NCI-H2107 (cell line): Measurements from ENCODE around the gene DLGAP1.

ENCODE experiments used
- DNase-seq: peaks from one replicate; lab custom pipeline; 2025; lab: John Stamatoyannopoulos, UW

The DLGAP1 gene

DNA sequence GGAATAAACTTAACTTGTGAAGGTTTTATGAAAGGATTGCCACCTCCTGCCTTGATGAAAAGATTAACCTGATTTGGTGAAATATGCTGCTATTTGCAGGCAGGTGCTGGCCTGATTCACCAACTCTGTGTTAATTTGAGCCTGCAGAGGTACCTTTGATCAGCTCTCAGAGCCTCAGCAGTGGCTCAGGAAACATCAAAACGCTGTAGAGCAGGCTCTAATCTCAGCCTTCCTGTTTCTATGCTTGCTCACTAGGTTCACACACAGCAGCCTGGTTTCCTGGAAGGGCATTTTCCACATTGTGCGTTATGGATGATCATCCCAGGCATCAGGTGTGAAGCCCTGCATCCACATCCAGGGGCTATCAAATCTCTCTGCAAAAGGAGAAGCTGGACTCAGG, 988.2 kb downstream of the DLGAP1 start:
- DNase-seq, result no peak

GRCh38 chr18:3466045-3466444, 989.1 kb downstream of the DLGAP1 start:
- DNase-seq, result no peak

DNA sequence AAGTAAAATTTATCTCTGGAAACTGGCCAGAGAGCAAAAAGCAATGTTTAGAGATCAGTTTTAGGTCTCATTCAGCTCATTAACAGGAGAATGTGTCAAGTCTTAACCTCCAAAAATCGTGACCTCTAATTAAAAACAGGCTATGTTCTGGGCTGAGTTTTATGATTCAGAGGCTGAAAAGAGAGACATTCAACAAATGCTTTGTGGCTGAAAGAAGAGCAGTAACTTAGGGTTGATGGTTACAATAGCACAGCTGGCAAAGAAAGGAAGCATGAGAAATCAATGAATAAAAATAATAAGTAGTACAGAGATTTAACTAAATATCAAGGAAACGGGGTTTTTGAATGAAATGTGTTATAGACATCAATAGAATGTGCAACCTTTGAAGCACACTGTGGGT, 992.1 kb downstream of the DLGAP1 start:
- DNase-seq, result no peak

- no peak for DNase-seq
Measured at GRCh38 chr18:3461704-3462103, 993.4 kb downstream of the DLGAP1 start.

- no peak for DNase-seq
Measured at GRCh38 chr18:3460823-3461398, 994.2 kb downstream of the DLGAP1 start.

DNA sequence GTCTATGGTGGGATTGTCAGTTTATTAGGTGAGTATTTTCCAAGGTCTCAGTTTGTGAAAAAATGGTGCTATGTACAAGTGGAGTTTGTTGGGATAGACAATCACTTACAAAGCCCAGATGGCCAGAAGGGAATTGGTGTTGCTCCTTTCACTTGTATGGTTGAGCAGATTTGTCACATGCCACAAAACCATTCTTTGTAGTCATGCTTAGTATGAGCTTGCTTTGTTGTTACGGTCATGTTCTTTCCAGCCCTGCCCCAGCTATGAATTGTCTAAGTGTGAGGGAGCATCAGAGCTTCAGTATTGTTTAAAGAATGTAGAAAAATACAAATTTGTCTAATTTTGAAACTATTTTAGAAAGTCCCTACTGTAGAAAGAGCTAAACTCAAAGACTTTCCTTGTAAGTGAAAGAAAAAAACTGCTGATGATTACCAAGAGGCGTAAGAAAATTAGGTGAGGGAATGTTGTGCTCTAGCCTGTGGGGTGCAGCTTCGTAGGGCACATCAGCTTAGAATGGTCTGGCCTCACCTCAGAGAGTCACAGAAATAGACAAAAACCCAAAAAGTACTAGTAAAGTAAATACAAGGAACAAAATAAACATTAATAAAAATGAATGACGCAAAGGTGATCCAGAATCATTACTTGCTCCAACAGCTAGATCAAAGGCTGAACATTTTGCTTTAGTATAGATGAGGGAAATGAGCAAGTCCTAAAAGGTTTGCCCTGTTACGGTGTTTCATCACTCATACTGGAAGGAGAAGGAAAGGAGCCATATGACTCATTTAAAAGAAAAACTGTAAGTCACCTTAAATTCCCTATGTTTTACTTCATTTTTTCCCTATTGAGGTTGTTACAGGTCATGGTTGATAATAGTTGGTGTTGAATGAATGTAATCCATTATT, 995.9 kb downstream of the DLGAP1 start:
- no peak for DNase-seq

- DNase-seq, result no peak
Measured at GRCh38 chr18:3458378-3458777, 996.7 kb downstream of the DLGAP1 start.

DNA sequence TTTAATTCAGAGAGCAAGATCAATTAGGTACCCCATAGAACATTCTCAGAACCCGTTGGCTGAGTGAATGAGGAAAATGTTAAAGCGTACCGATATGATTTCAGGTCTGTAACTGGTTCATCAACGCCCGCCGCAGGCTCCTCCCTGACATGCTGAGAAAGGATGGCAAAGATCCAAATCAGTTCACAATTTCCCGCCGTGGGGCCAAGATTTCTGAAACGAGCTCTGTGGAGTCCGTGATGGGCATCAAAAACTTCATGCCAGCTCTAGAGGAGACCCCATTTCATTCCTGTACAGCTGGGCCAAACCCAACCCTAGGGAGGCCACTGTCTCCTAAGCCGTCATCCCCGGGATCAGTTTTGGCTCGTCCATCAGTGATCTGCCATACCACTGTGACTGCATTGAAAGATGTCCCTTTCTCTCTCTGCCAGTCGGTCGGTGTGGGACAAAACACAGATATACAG, 997.8 kb downstream of the DLGAP1 start:
- no peak for DNase-seq

DNA sequence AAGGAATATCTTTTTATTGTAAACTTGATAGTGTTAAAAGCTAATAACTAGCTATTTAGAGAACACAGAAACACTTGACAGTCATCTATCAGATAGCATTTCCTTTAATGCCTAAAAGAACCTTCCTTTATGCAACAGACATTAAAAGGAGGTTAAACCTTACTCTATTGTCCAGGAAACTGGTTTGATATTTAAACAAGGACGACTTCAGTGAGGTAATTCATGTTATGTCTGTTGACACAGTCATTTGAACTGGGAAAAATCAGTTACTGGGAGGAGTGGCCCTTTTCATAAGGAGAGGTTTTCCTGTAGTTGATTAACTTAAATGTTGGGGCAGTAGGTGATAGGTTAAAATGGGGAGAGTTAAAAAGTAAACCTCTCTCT, 998.4 kb downstream of the DLGAP1 start:
- DNase-seq, result no peak

- no peak for DNase-seq
Measured at GRCh38 chr18:3455907-3456685, 999.0 kb downstream of the DLGAP1 start.

DNA sequence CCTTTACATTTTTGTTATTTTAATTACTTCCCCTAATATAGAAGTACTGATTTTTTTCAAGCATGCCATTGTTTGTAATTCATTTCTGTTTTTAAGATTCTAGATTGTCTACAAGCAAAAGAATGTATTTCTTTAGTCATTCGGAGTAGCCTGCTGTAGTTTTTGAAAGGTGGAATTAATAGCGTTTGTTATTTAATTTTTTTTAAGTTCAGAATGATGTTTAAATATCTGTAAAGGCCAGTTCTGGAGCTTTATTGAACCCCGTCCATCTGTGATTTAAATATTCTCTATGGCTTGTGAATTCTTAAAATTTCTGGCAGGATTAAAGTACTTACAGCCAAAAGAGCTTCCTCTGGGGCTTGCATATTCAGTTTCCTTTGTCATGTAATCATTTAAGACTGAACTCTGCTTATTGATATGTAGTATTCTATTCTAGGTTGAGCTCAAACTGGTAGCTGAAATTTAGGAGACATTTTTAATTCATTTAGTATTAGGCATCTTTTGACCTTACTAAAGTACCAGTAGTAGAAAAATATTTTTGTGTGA, 999.9 kb downstream of the DLGAP1 start:
- DNase-seq, result no peak

GRCh38 chr18:3454365-3455089, 1000.6 kb downstream of the DLGAP1 start:
- DNase-seq, result no peak

DNA sequence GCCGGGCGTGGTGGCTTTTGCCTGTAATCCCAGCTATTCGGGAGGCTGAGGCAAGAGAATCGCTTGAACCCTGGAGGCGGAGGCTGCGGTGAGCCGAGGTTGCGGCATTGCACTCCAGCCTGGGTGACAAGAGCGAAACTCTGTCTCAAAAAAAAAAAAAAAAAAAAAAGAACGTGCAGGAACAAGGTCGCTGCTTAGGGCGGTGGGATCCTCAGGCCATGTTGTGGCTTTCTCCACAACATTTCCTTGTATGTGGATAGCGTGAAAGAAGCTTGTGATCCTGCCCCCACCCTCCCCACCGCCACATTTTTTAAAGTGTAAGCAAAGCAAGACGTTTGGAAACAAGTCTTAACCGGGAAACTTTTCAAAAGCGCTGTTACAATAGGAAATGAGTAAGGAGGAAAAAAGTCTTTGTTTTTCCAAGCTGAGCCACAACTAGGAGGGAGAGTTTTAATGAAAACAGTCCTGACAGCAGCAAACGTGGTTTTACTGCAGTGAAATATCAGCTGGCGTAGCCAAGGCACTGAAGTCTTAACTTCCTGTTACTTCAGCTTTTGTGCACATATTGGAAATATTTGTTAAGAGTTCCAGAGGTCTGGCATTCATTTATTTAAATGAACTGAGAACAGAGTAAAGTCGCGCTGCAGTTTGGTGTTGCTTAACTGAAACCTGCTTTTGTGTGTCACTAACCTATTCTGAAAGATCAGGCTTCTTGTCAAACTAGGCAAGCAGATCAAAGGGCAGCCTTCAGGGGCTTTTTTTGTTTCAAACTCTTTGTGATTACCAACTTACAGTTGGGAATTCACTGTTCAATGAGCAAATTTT, 1001.4 kb downstream of the DLGAP1 start:
- DNase-seq, result no peak

DNA sequence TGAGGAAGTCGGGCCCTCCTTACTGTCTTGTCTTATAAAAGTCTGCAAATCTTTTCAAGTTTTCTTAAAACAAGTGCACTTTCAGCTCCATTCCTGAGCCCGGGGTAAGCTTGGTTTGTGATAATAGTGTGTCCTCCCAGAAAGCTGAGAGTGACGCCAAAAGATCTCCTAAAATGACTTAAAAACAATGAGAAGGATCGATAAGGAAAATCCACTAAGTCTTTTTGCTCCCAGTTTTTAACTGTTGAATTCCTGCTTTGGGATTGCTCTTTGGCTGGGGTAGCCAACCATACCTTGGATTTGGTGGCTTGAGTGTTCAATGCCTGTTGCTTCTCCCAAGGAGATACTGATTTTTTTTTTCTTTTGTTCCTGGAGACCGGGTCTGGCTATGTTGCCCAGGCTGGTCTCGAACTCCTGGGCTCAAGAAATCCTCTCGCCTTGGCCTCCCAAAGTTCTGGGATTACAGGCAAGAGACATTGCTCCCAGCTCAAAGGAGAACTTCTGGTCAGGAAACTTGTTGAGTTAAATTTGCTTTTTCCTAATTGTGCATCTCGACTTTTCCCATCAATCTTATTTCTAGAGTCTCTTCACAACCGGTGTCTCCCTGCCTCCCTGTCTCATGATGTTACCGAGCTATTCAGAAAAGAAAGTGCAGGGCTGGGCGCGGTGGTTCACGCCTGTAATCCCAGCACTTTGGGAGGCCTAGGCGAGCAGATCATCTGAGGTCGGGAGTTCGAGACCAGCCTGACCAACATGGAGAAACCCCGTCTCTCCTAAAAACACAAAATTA, 1002.2 kb downstream of the DLGAP1 start:
- DNase-seq, result no peak

DNA sequence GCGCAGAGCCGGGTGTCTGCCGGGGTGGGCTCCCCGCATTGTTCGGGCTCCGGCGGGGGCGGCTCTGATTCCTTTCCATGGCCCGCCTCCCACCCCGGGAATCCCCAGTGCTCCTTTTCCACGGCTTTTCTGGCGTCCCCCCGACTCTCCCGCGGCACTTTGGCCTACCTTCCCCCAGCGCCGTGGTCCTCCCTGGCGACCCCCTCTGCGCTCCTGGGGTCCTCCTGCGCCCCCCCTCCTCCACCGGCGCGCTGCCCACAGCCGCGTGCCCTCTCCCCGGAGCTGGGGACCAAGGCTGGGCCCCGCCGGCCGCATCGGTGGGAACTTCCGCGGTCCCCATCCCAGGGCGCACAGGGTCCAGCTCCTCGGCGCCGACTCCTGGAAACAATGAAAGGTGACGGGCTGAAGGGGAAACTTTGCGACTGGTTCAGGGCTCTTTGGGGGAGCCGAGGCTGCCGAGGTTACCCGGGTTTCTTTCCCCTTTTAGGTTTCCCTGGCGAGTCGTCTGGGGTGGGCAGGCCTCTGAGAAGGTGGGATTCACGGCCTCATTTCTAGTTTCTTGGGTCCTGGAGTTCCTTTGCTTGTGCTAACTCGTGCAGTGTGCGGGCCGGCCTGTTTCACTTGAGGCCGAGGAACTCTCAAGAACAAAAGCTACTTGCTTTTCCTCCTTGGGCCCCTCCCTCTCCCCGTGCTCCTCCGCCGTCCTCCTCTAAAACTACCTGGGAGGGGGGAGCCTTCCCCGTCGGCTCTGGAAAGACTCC, 1002.9 kb downstream of the DLGAP1 start:
- DNase-seq, result no peak

DNA sequence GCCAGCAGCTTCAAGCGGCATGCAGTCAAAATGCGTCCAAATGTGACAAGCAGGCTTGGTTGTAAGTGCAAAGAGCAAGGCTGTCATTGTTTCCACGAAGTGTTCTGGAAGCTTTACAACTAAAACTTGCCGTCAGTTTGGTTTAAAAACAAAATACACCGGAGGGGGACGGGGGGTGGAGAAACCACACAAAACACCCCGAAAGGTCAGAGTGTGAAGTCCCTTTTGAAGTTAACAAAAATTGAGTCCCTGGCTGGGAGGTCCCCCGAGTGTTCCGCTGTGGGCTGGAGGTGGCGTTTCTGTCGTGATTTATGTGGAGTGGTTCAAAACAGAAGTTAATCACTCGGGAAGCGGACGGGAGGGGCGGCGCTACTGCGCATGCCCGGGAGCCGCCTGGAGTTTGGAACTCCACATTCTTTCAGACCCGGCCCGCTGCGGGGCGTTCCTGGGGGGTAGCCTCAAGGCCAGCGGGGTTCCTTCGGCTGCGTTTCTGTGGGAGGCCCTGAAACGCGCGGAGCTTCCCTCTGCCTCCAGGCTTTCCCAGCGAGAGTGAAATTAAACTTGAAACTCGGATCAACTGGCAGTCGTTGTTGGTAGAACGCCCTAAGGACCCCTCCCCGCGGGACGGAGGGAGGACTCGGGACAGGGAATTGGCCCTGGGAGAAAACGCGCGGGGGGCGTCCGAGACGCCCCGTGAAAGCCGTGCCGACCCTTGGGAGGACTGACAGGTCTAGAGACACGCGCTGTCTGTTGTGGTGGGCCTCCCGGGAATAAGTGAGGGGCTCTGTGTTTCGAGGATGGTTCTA, 1003.7 kb downstream of the DLGAP1 start:
- no peak for DNase-seq

DNA sequence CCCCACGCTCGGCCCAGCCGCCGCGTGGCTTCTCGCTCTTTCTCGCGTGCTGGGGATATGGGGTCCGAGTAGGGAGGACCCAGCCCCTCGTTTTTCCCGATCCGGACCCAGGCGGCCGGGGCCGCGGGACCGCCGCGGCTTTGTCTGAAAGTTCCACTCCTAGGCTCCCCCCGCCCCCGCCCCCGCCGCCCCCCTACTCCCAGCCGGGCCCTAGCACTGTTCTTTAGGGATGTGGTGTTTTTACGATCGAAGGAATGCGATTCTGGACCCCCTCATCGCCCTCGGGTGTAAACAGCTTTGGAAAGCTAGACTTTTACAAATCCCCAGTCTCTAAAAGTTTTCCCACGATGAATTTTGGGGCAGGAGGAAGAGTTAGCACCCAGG, 1004.3 kb downstream of the DLGAP1 start:
- no peak for DNase-seq

- DNase-seq, result no peak
Measured at GRCh38 chr18:3450012-3450798, 1004.9 kb downstream of the DLGAP1 start, which contains the start of gene TGIF1. Gene TGIF1 (plus strand): TSS chr18:3450172. CDS start chr18:3450490, 318 bp downstream.
